Anterior cingulate cortex (tissue), 58 donors: ENCODE results near the gene MINAR1.
"Not testable (repeated sequence)": the region's sequence is repeated elsewhere in the genome, so short reads cannot be mapped to it uniquely, and the experiment has no call there.

Experiments used
- DNase-seq, 58 donors: peaks; one replicate each; lab custom pipeline; 2025; lab: John Stamatoyannopoulos, UW

Gene MINAR1, protein sequence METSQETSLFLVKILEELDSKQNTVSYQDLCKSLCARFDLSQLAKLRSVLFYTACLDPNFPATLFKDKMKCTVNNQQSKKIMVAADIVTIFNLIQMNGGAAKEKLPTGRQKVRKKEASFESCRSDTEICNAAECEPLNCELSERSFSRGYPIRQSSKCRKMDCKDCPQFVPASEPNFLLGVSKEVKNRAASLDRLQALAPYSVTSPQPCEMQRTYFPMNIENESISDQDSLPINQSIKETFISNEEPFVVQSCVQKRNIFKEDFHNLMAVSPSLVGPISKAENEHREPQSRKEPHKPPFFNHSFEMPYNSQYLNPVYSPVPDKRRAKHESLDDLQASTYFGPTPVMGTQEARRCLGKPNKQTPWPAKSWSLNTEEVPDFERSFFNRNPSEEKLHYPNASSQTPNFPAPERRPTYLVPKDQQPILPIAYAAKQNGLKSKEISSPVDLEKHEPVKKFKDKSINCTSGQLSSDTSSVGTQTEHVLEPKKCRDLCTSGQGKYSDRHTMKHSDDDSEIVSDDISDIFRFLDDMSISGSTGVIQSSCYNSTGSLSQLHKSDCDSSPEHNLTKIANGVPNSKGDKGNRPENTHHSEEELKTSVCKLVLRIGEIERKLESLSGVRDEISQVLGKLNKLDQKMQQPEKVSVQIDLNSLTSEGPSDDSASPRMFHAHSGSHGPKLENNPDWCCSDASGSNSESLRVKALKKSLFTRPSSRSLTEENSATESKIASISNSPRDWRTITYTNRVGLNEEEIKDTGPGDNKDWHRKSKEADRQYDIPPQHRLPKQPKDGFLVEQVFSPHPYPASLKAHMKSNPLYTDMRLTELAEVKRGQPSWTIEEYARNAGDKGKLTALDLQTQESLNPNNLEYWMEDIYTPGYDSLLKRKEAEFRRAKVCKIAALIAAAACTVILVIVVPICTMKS

DNA sequence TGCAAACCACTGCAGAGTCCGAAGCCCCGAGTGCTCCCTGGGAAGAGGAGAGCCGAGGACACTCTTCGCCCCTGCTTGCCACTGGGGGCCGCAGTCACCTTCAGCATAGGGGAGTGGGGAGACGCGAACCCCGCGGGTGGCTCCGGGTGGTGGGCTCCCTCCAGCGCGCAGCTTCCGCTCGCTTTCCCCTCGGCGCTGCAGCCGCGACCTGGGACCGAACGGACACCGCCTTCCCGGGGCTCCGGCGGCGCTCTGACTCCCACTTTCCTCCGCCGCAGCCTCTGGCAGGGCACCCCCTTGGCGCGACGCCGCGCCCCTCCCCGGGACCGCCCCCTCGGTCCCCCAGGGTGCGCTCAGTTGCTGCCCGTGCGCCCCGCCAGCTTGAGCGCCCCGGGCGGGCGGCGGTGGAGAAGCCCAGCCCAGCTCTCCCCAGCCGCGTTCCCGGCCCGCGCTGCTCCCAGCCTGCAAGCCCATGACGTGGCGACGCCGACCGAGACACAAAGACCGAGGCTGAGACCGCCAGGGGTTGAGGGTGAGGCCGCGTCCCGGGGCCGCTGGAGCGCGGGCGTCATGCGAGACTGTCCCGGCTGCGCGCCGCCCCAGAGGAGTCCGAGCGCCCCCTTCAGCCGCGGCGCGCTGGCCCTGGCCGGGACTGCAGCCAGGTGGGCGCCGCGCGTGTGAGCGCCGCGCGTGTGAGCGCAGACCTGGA lies at the start of gene MINAR1:
TSS of gene MINAR1 (plus strand) at position 701 of the 709 bp plus-strand sequence. CDS start 23,812 bp downstream, outside the sequence.
- peak in 8 of 58 donors; percentile 7 to 49 (median 23) for DNase-seq

DNA sequence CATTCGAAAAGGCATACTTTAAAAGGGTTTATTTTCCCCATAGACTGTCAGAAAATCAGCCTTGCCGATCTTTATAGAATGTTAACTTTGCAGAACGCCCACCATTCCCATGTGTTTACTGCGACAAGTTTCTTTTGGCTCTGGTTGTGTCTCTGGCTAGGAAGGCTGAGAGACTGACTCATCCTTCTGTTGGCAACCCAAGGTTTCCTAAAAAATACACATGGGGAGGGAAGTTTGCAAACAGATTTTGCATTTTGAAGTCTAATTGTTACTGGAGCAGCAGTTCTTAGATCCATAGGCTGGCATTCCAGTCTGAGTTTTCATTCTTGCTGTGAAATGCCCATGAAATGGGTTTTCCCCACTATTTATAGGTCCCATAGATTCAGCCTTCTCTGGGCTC lies 37.9 kb upstream of the MINAR1 start:
- peak in 18 of 58 donors; percentile 3 to 61 (median 13) for DNase-seq

DNA sequence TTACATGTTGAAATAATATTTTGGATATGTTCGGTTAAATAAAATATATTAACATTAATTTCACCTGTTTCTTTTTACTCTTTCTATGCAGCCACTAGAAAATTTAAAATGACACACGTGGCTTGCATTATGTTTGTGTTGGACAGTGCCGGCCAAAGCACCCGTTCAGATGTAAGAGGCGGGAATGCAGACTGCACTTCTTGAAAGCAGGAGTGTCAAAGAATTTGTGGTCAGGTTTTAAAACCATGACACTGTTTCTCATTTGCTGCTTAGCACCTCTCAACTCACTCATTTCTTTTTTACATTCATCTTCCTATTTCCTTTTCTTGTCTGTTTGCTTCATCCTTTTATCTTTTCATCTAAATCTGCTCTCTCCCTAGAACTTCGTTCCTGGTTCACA lies 35.3 kb upstream of the MINAR1 start:
- DNase-seq, result no peak

DNA sequence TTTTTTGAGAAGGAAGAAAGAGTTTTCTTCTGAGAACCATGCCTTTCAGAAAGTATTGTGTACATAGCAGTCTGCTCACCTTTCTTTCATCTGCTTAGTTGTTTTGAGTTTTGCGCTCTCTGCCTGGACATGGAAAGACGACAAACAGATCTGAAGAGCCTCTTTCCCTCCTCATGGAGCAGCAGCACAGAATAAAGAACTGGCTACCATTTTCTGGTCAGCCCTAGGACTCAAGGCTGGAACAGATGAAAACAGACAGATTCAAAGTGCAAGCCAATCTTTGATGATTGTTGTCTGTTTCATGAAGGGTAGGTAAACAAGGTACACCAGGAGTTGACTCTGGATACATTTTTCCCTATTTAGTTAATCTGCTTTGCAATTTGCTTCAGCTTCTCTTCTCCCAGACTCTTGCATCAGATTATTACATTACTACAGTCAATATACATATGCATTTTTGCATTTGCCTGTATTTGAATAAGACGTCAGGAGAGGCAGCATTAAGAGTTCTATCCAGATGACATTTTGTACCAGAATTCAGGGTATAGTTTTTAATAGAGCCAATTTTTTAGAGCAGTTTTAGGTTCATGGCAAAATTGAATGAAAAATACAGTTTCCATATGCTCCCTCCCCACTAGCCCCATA lies 34.7 kb upstream of the MINAR1 start:
- DNase-seq, result no peak

DNA sequence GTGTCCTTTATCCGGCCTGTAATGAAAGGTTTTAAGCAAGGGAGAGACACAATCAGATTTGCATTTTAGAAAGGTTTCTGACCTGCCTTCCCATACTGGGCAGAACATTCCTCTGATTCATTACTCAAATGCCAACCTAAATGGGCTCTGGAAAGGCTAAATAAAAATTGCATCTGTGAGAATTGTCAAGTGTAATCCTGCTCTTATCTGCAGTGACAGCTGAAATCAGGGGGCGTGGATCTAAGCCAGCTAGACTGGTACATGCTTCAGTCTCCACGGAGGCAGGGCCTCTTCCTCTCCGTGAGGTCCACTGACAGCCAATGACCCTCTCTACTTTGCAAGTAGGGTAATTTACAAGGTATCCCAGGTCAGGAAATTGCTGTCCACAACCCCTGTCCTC lies 32.5 kb upstream of the MINAR1 start:
- peak in 2 of 58 donors; percentile 0 to 2 for DNase-seq

DNA sequence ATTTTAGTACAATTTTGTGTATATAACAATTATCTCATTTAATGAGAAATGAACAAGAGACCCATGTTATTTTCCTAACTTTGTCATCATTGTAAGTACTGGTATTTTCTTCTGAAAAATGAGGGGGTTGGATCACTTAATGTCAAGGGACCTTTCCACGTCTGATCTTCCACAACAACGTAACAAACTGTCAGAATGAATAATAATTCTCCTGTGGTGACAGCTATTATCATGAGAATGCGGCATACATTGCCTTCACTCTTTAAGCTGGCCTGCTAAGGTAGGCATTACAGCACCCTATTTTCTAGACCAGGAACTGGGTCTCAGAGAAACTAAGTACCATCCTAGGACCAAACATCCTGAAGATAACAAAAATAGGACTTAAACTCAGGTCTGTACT lies 31.5 kb upstream of the MINAR1 start:
- DNase-seq, result no peak

DNA sequence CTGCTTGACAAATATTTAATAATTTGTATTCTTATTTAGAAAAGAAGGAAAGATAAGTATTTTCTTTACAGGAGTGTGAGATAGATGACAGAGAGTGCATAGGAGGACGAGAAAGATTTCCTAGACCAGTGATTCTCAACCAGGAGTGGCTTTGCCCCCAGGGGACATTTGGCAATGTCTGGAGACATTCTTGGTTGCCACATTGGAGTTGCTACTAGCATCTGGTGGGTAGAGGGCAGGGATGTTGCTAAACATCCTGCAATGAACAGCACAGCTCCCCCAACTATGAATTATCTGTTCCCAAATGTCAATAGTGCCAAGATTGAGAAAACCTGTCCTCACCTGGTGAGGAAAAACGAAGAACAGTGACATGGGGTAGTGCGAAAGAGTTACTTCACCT lies 30.8 kb upstream of the MINAR1 start:
- DNase-seq, result no peak

DNA sequence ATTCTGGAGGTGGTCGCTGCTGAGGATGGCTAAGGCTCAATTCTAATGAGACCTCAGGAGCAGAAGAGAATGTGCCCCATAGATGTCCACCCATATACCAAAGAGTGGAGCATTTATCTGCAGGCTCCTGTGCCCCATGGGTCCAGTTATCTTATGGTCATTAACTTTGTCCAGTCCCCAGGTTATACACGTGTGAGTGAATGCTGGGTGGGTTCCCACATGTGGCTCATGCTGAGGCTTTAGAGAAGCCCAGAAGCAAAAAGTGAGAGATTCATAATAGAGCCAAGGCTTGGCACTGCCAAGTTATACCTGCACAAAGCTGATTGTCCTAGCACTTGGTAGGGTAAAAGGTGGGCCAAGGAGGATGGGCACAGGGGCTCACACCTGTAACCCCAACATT lies 30.0 kb upstream of the MINAR1 start:
- DNase-seq, result no peak

DNA sequence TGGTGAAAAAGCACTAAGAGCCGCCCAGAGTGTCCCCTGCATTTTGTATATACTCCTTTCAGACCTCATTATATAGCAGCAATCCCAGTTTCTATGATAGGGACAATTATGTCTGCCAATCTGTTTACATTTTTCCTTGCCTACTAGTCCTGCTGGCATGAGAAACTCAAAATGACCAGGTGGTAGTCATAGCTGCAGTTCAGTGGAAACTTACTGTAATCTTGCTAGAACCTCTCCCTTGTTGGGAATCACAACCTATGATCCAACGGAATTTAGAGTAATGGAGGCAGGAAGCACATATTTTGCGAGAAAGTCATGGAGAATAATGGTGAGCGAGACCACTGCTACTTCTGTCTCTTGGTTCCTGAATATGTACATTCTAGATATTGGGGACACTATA lies 28.6 kb upstream of the MINAR1 start:
- no peak for DNase-seq

DNA sequence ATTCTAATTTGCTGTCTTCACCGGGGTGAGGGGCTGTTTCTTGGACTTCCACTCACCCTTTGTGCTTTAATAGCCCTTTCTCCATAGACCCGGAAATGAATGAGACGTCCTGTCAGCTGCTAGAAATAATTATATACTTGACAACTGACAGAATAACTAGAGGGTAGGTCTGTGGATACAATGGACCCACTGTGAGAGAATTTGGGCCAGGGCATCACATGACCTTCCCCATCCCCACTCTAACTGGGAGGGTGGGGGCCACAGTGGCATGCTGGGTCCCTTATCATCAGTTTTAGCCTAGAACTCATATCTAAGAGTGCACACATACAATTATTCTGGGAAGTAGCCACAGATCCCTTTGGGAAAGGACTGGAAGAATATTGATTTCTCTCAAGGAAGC lies 25.9 kb upstream of the MINAR1 start:
- no peak for DNase-seq

DNA sequence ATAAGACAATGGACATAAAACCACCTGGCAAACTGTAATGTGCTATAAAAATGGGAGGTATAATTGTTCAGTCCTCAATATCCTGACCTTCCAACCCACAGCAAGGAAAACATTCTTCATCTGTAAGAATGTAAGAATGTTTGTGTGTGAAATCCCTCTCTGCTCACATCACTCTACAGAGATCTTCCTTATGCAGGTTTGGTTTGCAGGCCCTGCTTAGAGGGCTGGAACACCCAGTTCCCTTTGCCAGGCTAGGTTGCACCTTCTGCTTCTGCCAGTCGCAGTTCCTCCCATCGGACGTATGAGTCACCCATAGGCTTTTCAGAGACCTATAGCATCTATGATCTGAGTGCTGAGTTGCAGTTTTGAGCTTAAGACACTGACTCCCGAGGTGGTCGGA lies 24.1 kb upstream of the MINAR1 start:
- no peak for DNase-seq

DNA sequence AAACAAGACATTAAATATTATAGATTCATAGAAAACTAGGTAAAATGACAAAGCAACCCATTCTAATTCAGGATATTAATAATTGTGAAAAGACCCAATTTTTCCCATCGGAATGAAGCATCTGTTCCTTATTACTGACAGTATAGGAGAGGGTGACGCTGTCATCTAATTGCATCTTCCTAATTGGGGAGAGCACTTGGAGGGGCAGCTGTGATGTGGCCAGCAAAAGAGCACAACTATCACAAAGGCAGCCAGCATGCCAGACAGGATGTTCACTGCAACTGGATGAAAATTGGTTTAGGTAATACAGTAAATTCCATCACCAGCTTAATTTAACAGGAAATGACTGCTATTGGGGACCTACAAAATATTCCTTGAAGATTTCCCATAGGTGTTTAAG lies 21.9 kb upstream of the MINAR1 start:
- DNase-seq, result no peak

DNA sequence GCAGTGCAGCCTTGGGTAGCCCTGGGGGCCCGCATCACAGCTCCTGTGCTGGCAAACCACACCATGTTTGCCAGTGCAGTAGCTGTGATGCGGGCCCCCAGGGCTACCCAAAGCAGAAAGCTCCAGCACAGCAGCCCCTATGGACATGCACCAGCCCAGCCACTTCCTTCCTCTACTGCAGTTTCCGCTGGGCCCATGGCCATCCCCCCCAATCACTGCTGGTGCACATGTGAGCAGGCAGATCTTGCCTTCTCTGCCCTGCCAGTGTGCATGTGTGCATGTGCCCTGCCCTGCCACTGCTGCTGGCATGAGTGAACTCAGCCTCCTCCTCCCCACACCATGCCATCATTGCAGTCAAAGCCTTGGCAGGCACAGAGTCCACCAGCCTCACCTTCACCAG lies 20.1 kb upstream of the MINAR1 start:
- DNase-seq, result no peak

DNA sequence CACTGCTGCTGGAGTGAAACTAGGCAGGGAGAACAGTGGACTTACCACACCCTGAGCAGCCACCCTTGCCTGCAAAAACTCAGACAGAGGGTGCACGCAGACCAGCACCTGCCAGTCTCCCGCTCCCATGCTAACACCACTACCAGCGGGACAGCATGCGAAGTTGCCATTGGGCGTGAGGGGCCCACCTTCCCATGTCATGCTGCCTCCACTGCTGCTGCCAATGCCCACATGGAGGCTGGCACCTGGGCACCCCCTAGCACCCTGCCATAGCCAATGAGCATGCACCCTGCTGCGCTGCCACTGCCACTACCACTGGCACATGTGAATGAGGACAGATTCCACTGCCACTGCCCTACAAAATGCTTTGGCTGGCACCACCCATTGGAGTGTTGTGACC lies 19.7 kb upstream of the MINAR1 start:
- DNase-seq, result no peak

DNA sequence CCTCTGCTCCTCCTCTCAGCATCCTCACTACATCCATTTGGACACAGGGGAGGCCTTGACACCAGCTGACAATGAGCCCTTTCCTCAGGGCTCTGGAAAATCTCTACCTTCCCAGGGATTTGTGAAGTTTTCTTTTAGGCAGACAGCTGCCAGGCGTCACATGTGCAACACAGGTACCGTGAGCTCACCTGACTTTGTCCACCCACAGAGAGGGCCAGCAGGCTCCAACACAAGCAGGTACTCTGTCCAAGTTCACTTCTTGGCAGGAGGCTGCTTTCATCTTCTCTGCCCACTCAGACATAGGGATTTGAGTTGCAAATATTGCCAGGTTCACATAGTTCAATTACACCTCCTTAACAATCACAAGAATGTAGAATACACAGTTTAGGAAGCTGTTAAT lies 15.3 kb upstream of the MINAR1 start:
- DNase-seq, result no peak

DNA sequence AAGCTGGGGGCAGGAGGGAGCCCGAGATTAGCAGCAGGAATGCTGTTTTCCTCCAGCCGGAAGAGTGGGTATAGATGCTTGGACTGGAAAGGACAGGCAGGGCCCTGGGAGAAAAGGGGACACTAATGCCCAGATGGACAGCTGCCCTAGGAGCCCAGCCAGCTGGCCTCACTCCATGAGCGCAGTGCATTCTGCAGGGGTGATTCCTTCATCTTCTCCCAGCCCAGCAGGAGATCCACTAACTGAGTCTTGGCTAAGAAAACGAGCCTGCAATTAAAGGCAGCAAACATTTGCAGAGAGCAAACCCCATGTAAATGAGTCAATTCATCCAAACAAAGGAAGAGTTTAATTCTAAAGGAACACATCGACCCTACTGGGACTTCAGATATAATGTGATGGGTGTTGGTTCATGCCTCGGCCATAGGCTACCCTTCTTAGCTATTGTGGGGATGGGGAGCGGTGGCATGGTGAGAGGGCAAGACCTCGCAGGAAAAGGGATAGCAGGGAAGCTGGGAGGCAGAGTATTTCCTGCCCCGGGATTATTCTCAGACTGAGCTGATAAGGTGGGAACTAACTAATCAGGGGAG lies 13.3 kb upstream of the MINAR1 start:
- DNase-seq, result peak in 35 of 58 donors; percentile 8 to 76 (median 35)

DNA sequence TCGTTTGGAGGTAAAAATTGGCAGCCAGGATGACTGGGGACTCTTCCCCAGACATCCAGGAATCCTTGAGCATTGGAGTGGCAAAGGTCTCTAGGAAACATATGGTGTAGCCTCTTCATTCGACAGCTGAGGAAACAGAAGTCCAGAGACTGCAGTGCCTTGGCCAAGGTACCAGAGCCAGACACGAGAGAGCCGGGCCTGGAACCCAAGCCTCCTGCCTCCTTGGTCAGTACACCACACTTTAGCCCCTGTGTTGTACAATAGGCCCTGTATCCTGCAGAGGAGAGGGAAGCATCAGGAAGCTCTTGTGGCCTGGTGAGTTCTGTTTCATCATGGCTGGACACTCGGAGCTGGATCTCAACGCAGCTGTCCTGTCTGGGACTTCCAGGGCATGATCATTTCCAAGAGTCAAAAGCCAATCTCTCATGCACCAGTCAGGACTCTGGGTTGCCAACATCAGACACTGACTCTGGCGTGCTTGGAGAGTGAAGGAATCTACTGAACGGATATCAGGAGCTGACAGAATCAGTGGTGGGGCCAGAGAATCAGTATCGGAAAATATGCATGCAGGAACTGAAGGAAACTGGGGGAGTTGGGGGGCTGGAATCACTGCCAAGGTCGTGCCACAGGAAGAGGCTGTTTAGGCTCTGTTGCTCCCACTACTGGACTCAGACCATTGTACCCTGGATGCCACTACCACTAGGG lies 6.4 kb upstream of the MINAR1 start:
- no peak for DNase-seq

DNA sequence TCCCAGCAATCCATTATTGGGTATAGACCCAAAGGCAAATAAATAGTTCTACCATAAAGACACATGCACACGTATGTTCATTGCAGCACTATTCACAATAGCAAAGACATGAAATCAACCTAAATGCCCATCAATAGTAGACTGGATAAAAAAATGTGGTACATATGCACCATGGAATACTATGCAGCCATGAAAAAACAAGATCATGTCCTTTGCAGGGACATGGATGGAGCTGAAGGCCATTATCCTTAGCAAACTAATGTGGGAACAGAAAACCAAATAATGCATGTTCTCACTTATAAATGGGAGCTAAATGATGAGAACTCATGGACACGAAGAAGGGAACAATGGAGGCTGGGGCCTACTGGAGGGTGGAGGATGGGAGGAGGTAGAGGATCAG lies 5.2 kb upstream of the MINAR1 start:
- not testable (repeated sequence) for DNase-seq
